ENCODE measurements around the gene ERBB2.

The ERBB2 gene

GRCh38 chr17:39769974-39770587, 70.2 kb downstream of the ERBB2 start:
- DNase-seq: peak in 1 of 2 experiments; percentile 9

GRCh38 chr17:39772415-39772814, 72.6 kb downstream of the ERBB2 start:
- DNase-seq: no peak

GRCh38 chr17:39772987-39773934, 73.4 kb downstream of the ERBB2 start:
- no peak for DNase-seq

- DNase-seq: no peak
These were observed 74.2 kb downstream of the ERBB2 start for GRCh38 chr17:39774047-39774446.

GRCh38 chr17:39775031-39775430, 75.2 kb downstream of the ERBB2 start:
- no peak for DNase-seq

GRCh38 chr17:39776252-39776651, 76.4 kb downstream of the ERBB2 start:
- no peak for DNase-seq

- no peak for DNase-seq
These were observed 77.9 kb downstream of the ERBB2 start for GRCh38 chr17:39777534-39778365.

All from NCI-H187 (cell line).